T-helper 1 cell (primary cell): ENCODE data around the gene SLC31A1.
"Not testable (repeated sequence)": the region's sequence is repeated elsewhere in the genome, so short reads cannot be mapped to it uniquely, and the experiment has no call there.

Experiments used
- DNase-seq, 5 donors: peaks; one replicate each; pipeline ENCODE4 v3.0.0-alpha.2; 2012 to 2020

The SLC31A1 gene

GRCh38 chr9:113221800-113222481 is 597 bp downstream of the SLC31A1 start:
- DNase-seq = peak in 1 of 5 donors; percentile 5

- no peak for DNase-seq
Observed at GRCh38 chr9:113222482-113222841, 1.1 kb downstream of the SLC31A1 start.

GRCh38 chr9:113223963-113224362 is 2.6 kb downstream of the SLC31A1 start:
- no peak for DNase-seq

DNA sequence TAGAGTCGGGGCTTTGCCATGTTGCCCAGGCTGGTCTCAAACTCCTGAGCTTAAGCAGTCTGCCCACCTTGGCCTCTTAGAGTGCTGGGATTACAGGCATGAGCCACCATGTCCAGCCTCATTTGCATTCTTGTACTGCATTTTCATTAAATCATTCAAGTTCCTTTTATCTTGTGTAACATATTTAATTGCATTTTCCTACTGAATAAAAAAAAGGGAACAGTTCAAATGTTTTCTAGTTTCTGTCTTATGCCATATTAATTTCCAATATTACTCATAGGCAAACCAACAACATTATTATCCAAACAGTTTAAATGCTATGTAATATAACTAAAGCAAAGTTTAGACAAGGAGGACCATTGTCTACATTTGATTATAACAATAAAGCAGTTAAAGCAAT is 6.1 kb downstream of the SLC31A1 start:
- no peak for DNase-seq

GRCh38 chr9:113228130-113228665 is 6.9 kb downstream of the SLC31A1 start:
- DNase-seq = no peak

DNA sequence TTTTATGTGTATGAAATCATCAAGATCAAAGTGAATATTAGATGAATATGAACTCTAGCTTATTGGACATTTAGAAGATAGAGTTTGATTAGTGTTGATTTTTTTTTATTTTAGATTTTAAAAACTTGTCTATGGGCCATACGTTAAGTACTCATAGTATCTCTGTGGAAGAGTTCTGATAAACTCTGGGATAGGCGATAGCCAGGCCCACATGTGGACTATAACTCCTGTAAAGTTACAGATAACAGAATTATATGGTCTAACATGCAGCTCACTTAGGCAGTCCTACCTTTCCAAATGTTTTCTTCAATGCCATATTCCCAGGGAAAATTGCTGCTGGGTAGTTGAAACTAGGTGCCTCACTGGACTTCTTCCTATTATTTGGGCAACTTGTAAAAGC is 10.4 kb downstream of the SLC31A1 start:
- no peak for DNase-seq

DNA sequence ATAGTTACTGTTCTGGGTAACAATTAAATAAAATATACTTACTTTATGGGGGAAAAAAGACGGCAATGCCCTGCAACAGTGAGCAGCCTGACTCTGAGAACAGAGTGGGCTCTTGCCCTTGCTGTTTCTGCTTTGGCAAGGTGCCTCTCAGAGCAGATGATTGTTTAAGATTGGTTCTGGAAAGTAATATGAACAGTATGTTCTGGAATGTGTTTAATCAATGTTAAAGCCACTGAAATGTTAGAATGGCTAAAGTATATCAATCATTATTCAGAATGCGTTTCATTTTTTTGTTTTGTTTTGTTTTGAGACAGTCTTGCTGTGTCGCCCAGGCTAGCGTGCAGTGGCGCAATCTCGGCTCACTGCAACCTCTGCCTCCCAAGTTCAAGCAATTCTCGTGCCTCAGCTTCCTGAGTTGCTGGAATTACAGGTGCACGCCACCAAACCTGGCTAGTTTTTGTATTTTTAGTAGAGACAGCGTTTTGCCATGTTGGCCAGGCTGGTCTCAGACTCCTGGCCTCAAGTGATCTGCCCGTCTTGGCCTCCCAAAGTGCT is 14.4 kb downstream of the SLC31A1 start:
- DNase-seq = not testable (repeated sequence)

DNA sequence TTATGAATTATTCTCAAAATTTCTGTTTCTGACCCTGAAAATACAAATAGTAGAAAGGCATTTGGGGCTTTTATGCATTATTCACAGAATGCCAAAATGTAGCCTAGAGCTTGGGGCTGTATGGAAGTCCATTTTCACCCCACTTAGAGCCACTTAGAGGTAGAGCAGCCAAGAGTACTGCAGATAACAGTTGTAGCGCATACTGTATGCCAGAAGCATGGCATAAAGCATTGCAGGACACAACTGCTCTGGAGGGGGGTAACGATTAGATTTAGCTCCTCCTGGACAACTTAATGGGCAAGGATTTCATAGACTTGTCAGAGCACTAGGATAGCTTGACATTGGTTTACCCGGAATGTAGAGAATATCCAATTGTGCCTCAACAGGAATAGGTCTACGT is 15.7 kb downstream of the SLC31A1 start:
- no peak for DNase-seq

GRCh38 chr9:113238202-113238858 is 17.0 kb downstream of the SLC31A1 start:
- no peak for DNase-seq

- no peak for DNase-seq
Observed at GRCh38 chr9:113238859-113239232, 17.5 kb downstream of the SLC31A1 start.

DNA sequence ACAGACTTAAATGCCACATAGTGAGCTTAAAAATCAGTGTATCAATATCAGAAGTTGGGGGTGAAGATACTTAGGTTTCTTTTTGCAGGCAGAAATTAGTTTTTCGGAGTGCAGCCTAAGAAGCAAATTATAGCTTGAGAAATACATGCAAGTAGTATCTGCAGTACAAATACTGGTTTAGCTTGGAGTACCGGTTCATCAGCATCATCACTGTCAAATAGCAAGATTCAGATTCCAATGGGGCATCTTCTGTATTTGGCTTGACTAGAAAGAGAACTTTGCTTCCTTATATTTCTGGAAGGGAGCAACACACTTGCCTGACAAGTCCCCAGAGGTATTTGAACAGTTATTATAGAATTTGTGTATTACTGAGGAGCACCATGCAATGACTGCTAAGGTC is 19.8 kb downstream of the SLC31A1 start:
- no peak for DNase-seq

DNA sequence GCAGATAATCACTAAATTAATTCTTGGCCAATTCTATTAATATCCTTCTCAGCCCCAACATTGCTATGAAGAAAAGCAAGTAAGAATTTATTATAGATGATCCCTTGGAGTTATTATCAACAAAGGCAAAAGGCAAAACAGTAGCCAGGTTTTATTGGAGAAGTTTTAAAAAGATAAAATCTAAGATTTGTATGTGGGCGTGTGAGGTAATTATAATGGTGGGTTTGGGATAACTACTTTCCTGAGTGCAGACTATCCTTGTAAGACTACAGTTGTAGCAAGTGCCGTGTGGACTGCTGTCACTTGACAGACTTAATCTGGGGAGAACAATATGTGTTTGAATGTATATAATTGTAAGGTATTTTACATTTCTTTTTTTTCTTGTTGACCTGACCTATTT is 23.2 kb downstream of the SLC31A1 start:
- no peak for DNase-seq

GRCh38 chr9:113245894-113246293 is 24.6 kb downstream of the SLC31A1 start:
- no peak for DNase-seq

- no peak for DNase-seq
Observed at GRCh38 chr9:113246928-113247327, 25.6 kb downstream of the SLC31A1 start.

GRCh38 chr9:113247640-113248039 is 26.3 kb downstream of the SLC31A1 start:
- DNase-seq = no peak

DNA sequence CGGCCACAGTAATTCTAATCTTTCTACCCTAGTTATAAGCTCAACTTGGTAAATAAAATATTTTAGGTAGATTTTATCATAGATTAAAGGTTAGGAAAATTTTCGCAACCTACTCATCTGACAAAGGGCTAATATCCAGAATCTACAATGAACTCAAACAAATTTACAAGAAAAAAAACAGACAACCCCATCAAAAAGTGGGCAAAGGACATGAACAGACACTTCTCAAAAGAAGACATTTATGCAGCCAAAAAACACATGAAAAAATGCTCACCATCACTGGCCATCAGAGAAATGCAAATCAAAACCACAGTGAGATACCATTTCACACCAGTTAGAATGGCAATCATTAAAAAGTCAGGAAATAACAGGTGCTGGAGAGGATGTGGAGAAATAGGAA is 28.3 kb downstream of the SLC31A1 start:
- not testable (repeated sequence) for DNase-seq

GRCh38 chr9:113250807-113251206 is 29.5 kb downstream of the SLC31A1 start:
- DNase-seq = no peak

GRCh38 chr9:113254991-113255390 is 33.6 kb downstream of the SLC31A1 start:
- DNase-seq = no peak

DNA sequence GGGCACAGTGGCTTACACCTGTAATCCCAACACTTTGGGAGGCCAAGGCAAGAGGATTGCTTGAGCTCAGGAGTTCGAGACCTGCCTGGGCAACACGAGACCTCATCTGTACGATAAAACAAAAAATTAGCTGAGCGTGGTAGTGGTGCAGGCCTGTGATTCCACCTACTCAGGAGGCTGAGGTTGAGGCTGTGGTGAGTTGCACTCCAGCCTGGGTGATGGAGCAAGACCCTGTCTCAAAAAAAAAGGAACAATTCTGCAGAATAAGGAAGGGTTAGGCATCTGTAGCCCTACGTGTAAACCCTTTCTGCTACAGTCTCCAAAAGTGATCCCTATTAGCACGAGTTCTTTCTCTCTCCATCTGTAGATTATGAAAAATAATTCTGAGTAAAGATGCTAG is 34.1 kb downstream of the SLC31A1 start:
- no peak for DNase-seq

GRCh38 chr9:113257863-113258262 is 36.5 kb downstream of the SLC31A1 start:
- no peak for DNase-seq

- DNase-seq = no peak
Observed at GRCh38 chr9:113258282-113258681, 36.9 kb downstream of the SLC31A1 start.

- no peak for DNase-seq
Observed at GRCh38 chr9:113261917-113262671, 40.8 kb downstream of the SLC31A1 start.

DNA sequence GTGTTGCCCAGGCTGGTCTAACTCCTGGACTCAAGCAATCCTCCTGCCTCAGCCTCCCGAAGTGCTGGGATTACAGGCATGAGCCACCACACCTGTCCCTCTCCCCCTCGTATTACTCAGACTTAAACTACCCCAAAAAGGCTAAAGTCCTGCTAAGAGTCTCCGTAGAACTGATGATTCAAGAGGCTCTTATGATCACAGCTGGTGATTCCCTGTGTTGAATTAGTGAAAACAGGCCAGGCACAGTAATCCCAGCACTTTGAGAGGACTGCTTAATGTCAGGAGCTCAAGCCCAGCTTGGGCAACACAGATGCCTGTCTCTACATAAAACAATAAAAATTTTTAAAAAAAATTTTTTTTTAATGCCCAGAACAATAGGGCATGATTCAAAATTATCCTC is 44.8 kb downstream of the SLC31A1 start:
- DNase-seq = no peak
